Sigmoid colon (tissue), 4 donors: ENCODE data around the gene FNIP1.

Experiments used
- CTCF ChIP-seq, 4 experiments: fragments of 450-650 bp in 3 of 4; fragments of 200-600 bp in 1 of 4; IDR thresholded peaks; one replicate each; pipeline ENCODE4 v1.5.1; 2016 to 2019; ENCODE audit warnings: antibody characterized with exemption in 4 of 4, mild to moderate bottlenecking in 3 of 4, moderate library complexity in 2 of 4
- POLR2A ChIP-seq, 2 donors: fragments of 450-650 bp; IDR thresholded peaks; one replicate each; pipeline ENCODE4 v1.6.1; 2016; ENCODE audit warnings: antibody characterized with exemption in 2 of 2, mild to moderate bottlenecking in 2 of 2, moderate library complexity in 2 of 2
- POLR2AphosphoS5 ChIP-seq, 4 donors: sonication (generic); formaldehyde crosslinking; IDR thresholded peaks; one replicate each; pipeline ENCODE4 v1.6.1; 2017; ENCODE audit warnings: antibody characterized with exemption in 4 of 4

GRCh38 chr5:131824631-131825030, 27.8 kb upstream of the FNIP1 start:
- no peak for TF ChIP-seq CTCF (IDR thresholded peaks at IDR 0.05)
- TF ChIP-seq POLR2A (IDR thresholded peaks at IDR 0.05) = no peak
- no peak for TF ChIP-seq POLR2AphosphoS5 (IDR thresholded peaks at IDR 0.05)
